Psoas muscle (tissue), 8 donors: ENCODE measurements around the gene SWAP70. TPM values are rescaled to one million over a fixed set of nuclear protein-coding genes. Genes with fewer than 3 reads are reported as not detected.

ENCODE experiments used
- ATAC-seq, 4 donors: fragments of 200-7000 bp; cut with Tn5 transposase; one replicate each; pipeline ENCODE4 v1.9.1; 2020; ENCODE audit warnings: moderate library complexity in 3 of 4, mild to moderate bottlenecking in 2 of 4
- DNase-seq, 2 donors: peaks; one replicate each; pipeline ENCODE4 v3.0.0-alpha.2; 2020
- H3K27ac ChIP-seq: fragments of 200-600 bp; one replicate; pipeline ENCODE4 v1.8.0; 2022
- H3K27me3 ChIP-seq, 3 donors: fragments of 200-600 bp in 1 of 3; one replicate each; pipeline versions ENCODE4 v1.6.1 to v1.8.0; 2013 to 2022; ENCODE audit warnings: low read length in 2 of 3, mild to moderate bottlenecking in 2 of 3, moderate library complexity in 1 of 3; ENCODE audit not compliant: insufficient read depth in 3 of 3
- H3K36me3 ChIP-seq, 2 donors: fragments of 200-600 bp in 1 of 2; one replicate each; pipeline versions ENCODE4 v1.6.1 to v1.8.0; 2013 to 2022; ENCODE audit warnings: low read depth in 1 of 2, mild to moderate bottlenecking in 1 of 2, moderate library complexity in 1 of 2; ENCODE audit not compliant: insufficient read depth in 1 of 2
- H3K4me1 ChIP-seq: fragments of 200-600 bp; one replicate; pipeline ENCODE4 v1.8.0; 2022
- H3K4me3 ChIP-seq: fragments of 200-600 bp; one replicate; pipeline ENCODE4 v1.8.0; 2022; ENCODE audit warnings: mild to moderate bottlenecking
- H3K9me3 ChIP-seq: fragments of 200-600 bp; one replicate; pipeline ENCODE4 v1.8.0; 2022
- CTCF ChIP-seq: fragments of 200-600 bp; IDR thresholded peaks from one replicate; pipeline ENCODE4 v1.8.0; 2022; ENCODE audit warnings: antibody characterized with exemption
- WGBS, 3 donors: extraction: QIAGEN DNeasy Blood & Tissue Kit; methylation state at CpG; one replicate each; pipeline versions ENCODE4 v1.1.6 to v1.1.7; 2013; 5-methylcytosine and 5-hydroxymethylcytosine counted together
- intact Hi-C, 2 donors: fragments of 100-400 bp; cut with DNase I; formaldehyde crosslinking; loops; one replicate each; pipeline versions ENCODE4 v1.11.0 to v1.14.2; 2022
- polyA plus RNA-seq, 3 donors: library from polyadenylated mRNA; stranded (reverse); fragments of 200-250 nt; gene quantifications; one replicate each; pipeline ENCODE4 v1.2.3, GENCODE V29; 2013
- total RNA-seq, 4 donors: library from RNA; stranded (reverse); fragmentation: NEBNext Ultra II Directional in 2 of 4; extraction: Animal tissue kit (Norgen Biotek cat#: 25700) in 2 of 4; gene quantifications; one replicate each; pipeline versions ENCODE4 v1.2.1 to v1.2.4, GENCODE V29; 2021 to 2023
- donor health status: healthy with polysubstance abuse.
- donor health status: DM: no; HTN: no; CAD: no; lungs with moderate emphysema.
- donor health status: Bipolar disorder and iron deficiency.
- donor health status: healthy.
- donor health status: DM: yes; HTN: yes; CAD: no.
- donor health status: DM: no; HTN: no; CAD: no.
- donor health status: DM: no; HTN: no; CAD: no.
- donor health status: DM: yes; HTN: yes; CAD: no.

The SWAP70 gene
- total and polyA plus RNA-seq, 7 donors = 4.3 to 13.3 (median 8.2) TPM

GRCh38 chr11:9672918-9673317, 9.0 kb downstream of the SWAP70 start:
- Histone ChIP-seq H3K9me3 (no peaks in the 10 kb centered on the region), H3K27ac (no peak overlapping the region), H3K4me1 (peaks cover 3% of the 10 kb centered on the region), H3K36me3 (no peaks in the 10 kb centered on the region), H3K4me3 (no peak overlapping the region), H3K27me3 (no peaks in the 10 kb centered on the region)
- intact Hi-C loops = no loop called here
- 93 to 97% (median 94%) methylated on average over 4 of the region's 4 CpGs for WGBS, 3 donors
- DNase-seq (no peak), ATAC-seq (no peak)
- no peak for TF ChIP-seq CTCF

GRCh38 chr11:9675691-9676090, 11.8 kb downstream of the SWAP70 start:
- intact Hi-C loops = no loop called here

GRCh38 chr11:9677951-9678350, 14.1 kb downstream of the SWAP70 start:
- no peak overlapping the region for H3K27ac ChIP-seq
- H3K9me3 ChIP-seq = no peaks in the 10 kb centered on the region
- no peaks in the 10 kb centered on the region for H3K27me3 ChIP-seq
- no peaks in the 10 kb centered on the region for H3K36me3 ChIP-seq
- ATAC-seq = no peak
- DNase-seq = no peak
- intact Hi-C loops = no loop called here
- H3K4me3 ChIP-seq = no peak overlapping the region
- H3K4me1 ChIP-seq = peaks cover 3% of the 10 kb centered on the region
- no peak for TF ChIP-seq CTCF

More at GRCh38 chr11:9675691-9676090, 11.8 kb downstream of the SWAP70 start:
- H3K27ac ChIP-seq = no peak overlapping the region
- WGBS, 3 donors = 41 to 45% (median 42%) methylated on average over 3 of the region's 3 CpGs
- H3K9me3 ChIP-seq = no peaks in the 10 kb centered on the region
- peaks cover 3% of the 10 kb centered on the region for H3K4me1 ChIP-seq
- H3K36me3 ChIP-seq = no peaks in the 10 kb centered on the region
- ATAC-seq = no peak
- no peak for DNase-seq
- no peaks in the 10 kb centered on the region for H3K27me3 ChIP-seq
- no peak overlapping the region for H3K4me3 ChIP-seq
- no peak for TF ChIP-seq CTCF

- no peak for TF ChIP-seq CTCF
- Histone ChIP-seq H3K27ac (no peak overlapping the region), H3K4me3 (no peak overlapping the region), H3K36me3 (no peaks in the 10 kb centered on the region), H3K27me3 (no peaks in the 10 kb centered on the region), H3K9me3 (no peaks in the 10 kb centered on the region), H3K4me1 (peaks cover 3% of the 10 kb centered on the region)
- DNase-seq (no peak), ATAC-seq (no peak)
- intact Hi-C loops = no loop called here
- 84 to 85% (median 84%) methylated on average over 4 of the region's 4 CpGs for WGBS, 3 donors
Observed at GRCh38 chr11:9678576-9678975, 14.7 kb downstream of the SWAP70 start.

GRCh38 chr11:9680028-9680427, 16.2 kb downstream of the SWAP70 start:
- intact Hi-C loops = no loop called here
- DNase-seq = no peak
- Histone ChIP-seq H3K27ac (no peak overlapping the region), H3K36me3 (no peaks in the 10 kb centered on the region), H3K27me3 (no peaks in the 10 kb centered on the region), H3K4me1 (peaks cover 3% of the 10 kb centered on the region), H3K4me3 (no peak overlapping the region), H3K9me3 (no peaks in the 10 kb centered on the region)
- no peak for TF ChIP-seq CTCF
- 94 to 95% (median 94%) methylated on average over 4 of the region's 4 CpGs for WGBS, 3 donors
- no peak for ATAC-seq
